Measurements from ENCODE around the gene OR51A2. TPM values are rescaled to one million over a fixed set of nuclear protein-coding genes. Genes with fewer than 3 reads are reported as not detected.
"Not testable (repeated sequence)": the region's sequence is repeated elsewhere in the genome, so short reads cannot be mapped to it uniquely, and the experiment has no call there.

OR51A2 gene, protein sequence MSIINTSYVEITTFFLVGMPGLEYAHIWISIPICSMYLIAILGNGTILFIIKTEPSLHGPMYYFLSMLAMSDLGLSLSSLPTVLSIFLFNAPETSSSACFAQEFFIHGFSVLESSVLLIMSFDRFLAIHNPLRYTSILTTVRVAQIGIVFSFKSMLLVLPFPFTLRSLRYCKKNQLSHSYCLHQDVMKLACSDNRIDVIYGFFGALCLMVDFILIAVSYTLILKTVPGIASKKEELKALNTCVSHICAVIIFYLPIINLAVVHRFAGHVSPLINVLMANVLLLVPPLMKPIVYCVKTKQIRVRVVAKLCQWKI
- total RNA-seq (2011; cell fraction: chromatin; rRNA removed; ENCODE audit: low replicate concordance) = not detected in 2 replicates
- not detected in 2 replicates for total RNA-seq (2011; cell fraction: nucleolus; rRNA removed)
- total RNA-seq (2011; cell fraction: nucleoplasm; rRNA removed) = not detected in 2 replicates
- total RNA-seq (2014; rRNA removed) = not detected in 2 replicates
- total RNA-seq (2014; rRNA removed; fragmentation: Illumina TruSeq; extraction: Trizol) = not detected in 2 replicates
- total RNA-seq (2015; rRNA removed; fragmentation: Illumina TruSeq; extraction: Trizol) = not detected in 2 replicates
- total RNA-seq (2021) = not detected in 2 replicates
- polyA plus RNA-seq (2011; rRNA removed) = not detected in 2 replicates
- not detected in 2 replicates for polyA plus RNA-seq (2011; cell fraction: cytosol; rRNA removed)
- not detected in 2 replicates for polyA plus RNA-seq (2011; cell fraction: nucleus; rRNA removed)
- polyA plus RNA-seq (2012) = not detected in 2 replicates
- polyA plus RNA-seq (2014; fragmentation: Illumina TruSeq; extraction: Trizol) = not detected in 2 replicates
- not detected for polyA plus RNA-seq (2014; fragmentation: Nextera tagmentation; extraction: Ambion mirVana)
- not detected in 2 replicates for polyA plus RNA-seq (2014; rRNA removed)
- polyA minus RNA-seq (2011; rRNA and poly(A)+ RNA removed) = not detected in 2 replicates
- not detected in 2 replicates for polyA minus RNA-seq (2011; cell fraction: cytosol; rRNA and poly(A)+ RNA removed)
- polyA minus RNA-seq (2011; cell fraction: nucleus; rRNA and poly(A)+ RNA removed) = not detected in 2 replicates
- not detected for Bru-seq, nascent RNA
- not detected for BruChase-seq, experiment 1, labeled RNA remaining after a 2-hour chase
- not detected for BruChase-seq, experiment 2, labeled RNA remaining after a 6-hour chase
- long read RNA-seq, experiment 1 = 0 reads
- long read RNA-seq, experiment 2 = 0 reads
- long read RNA-seq, experiment 3 = 0 reads

DNA sequence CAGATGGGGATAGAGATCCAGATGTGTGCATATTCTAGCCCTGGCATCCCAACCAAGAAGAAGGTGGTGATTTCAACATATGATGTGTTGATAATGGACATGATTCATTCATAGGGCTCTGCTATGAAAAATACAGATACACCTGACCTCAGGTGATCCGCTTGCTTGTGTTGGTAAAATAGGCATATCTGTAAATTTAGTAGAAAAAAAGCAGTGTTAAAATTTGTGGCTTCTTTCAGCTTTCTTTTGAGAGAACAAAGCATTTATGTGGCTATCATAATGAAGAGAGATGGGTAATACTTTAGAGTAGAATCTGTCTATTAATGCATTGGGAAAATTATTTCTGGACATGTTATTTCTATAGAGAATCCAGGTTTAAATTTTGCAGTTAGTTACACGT lies at the start of gene OR51A2:
Gene OR51A2, minus strand, starts transcription at position 101 of the 400 bp plus-strand sequence. Its CDS starts 0 bp downstream, at position 101.
- H3K27me3 ChIP-seq (ENCODE audit: control insufficient read depth in 2 of 2, insufficient read depth in 2 of 2, low read length in 2 of 2); H4K20me1 ChIP-seq (replicated peaks; ENCODE audit: control insufficient read depth, insufficient read depth, low read length); H3K4me1 ChIP-seq (replicated peaks in 1 of 2; ENCODE audit: control insufficient read depth in 2 of 2, insufficient read depth in 2 of 2, low read length in 2 of 2); H3K36me3 ChIP-seq (ENCODE audit: control insufficient read depth, insufficient read depth, low read length); H3K4me2 ChIP-seq (ENCODE audit: insufficient read depth, low read length); in situ Hi-C loops (cut with MboI); DNase-seq (ENCODE audit: extremely low read depth in 1 of 4, low spot score in 3 of 4); H3K4me3 ChIP-seq; FAIRE-seq; H2AFZ ChIP-seq (ENCODE audit: low read depth, low read length); H3K27ac ChIP-seq (ENCODE audit: extremely low read depth, low read depth, low read length); ATAC-seq; H3K9me1 ChIP-seq (ENCODE audit: control insufficient read depth, insufficient read depth, low read length); H3K79me2 ChIP-seq (ENCODE audit: control insufficient read depth, insufficient read depth, low read length); H3K9ac ChIP-seq (ENCODE audit: insufficient read depth in 1 of 2, low read depth in 2 of 2, low read length in 2 of 2); POLR2A ChIA-PET; CTCF ChIA-PET (ENCODE audit: low intra/inter-chr PET ratio); H3K9me3 ChIP-seq (replicated peaks; ENCODE audit: control insufficient read depth, insufficient read depth, low read depth, low read length); BruUV-seq (replicated peaks): not testable (repeated sequence)
- WGBS (ENCODE audit: insufficient coverage, low coverage, missing lambda C conversion rate) = 0% methylated on average over 2 of the region's 2 CpGs
- intact Hi-C loops (cut with micrococcal nuclease) = loop anchor here (1.0 kb wide), 1 partner anchor 9 kb away; no protein-coding TSS in a partner anchor
